Hepatocyte (in vitro differentiated cells): ENCODE measurements around the gene BRS3. TPM values are rescaled to one million over a fixed set of nuclear protein-coding genes. Genes with fewer than 3 reads are reported as not detected.

Experiments used
- DNase-seq: peaks from one replicate; pipeline ENCODE4 v3.0.0-alpha.2; 2016; ENCODE audit warnings: low spot score
- H2AFZ ChIP-seq: fragments of 200-600 bp; sonication (generic); 2 replicates; pipeline ENCODE4 v1.6.0; 2016; ENCODE audit warnings: antibody characterized with exemption, mild to moderate bottlenecking
- H3K27ac ChIP-seq: fragments of 200-600 bp; sonication (generic); 2 replicates; pipeline ENCODE4 v1.5.1; 2016; ENCODE audit warnings: mild to moderate bottlenecking
- H3K27me3 ChIP-seq: fragments of 200-600 bp; sonication (generic); 2 replicates; pipeline ENCODE4 v1.6.1; 2016
- H3K36me3 ChIP-seq: fragments of 200-600 bp; sonication (generic); replicated peaks from 2 replicates; pipeline ENCODE4 v1.5.1; 2016; ENCODE audit warnings: low read depth; ENCODE audit not compliant: insufficient read depth
- H3K4me1 ChIP-seq: fragments of 200-600 bp; sonication (generic); 2 replicates; pipeline ENCODE4 v1.5.1; 2016; ENCODE audit warnings: mild to moderate bottlenecking, moderate library complexity; ENCODE audit not compliant: insufficient read depth
- H3K4me2 ChIP-seq: fragments of 200-600 bp; sonication (generic); 2 replicates; pipeline ENCODE4 v1.6.0; 2016
- H3K4me3 ChIP-seq: fragments of 200-600 bp; sonication (generic); 2 replicates; pipeline ENCODE4 v1.5.1; 2016; ENCODE audit warnings: mild to moderate bottlenecking
- H3K79me2 ChIP-seq: fragments of 200-600 bp; sonication (generic); 2 replicates; pipeline ENCODE4 v1.6.0; 2017; ENCODE audit warnings: mild to moderate bottlenecking
- H3K9me2 ChIP-seq: fragments of 200-600 bp; sonication (generic); replicated peaks from 2 replicates; pipeline ENCODE4 v1.6.0; 2017; ENCODE audit warnings: mild to moderate bottlenecking; ENCODE audit not compliant: insufficient read depth
- H3K9me3 ChIP-seq: fragments of 200-600 bp; sonication (generic); 2 replicates; pipeline ENCODE4 v1.5.1; 2016; ENCODE audit warnings: low read depth, mild to moderate bottlenecking
- H4K20me1 ChIP-seq: fragments of 200-600 bp; sonication (generic); 2 replicates; pipeline ENCODE4 v1.6.0; 2016; ENCODE audit warnings: mild to moderate bottlenecking; ENCODE audit not compliant: insufficient read depth, poor library complexity, severe bottlenecking
- EZH2 ChIP-seq: fragments of 200-600 bp; sonication (generic); IDR thresholded peaks from 2 replicates; pipeline ENCODE4 v1.6.1; 2016; ENCODE audit warnings: antibody characterized with exemption, mild to moderate bottlenecking, borderline replicate concordance
- EZH2phosphoT487 ChIP-seq: fragments of 200-600 bp; sonication (generic); IDR thresholded peaks from one replicate; pipeline ENCODE4 v1.6.1; 2018; ENCODE audit warnings: antibody characterized with exemption, mild to moderate bottlenecking, low read depth, moderate library complexity; ENCODE audit not compliant: unreplicated experiment, severe bottlenecking
- WGBS: methylation state at CpG from one replicate; pipeline ENCODE4 v1.1.6; 2016; ENCODE audit warnings: low lambda C conversion rate; ENCODE audit errors: missing lambda C conversion rate; 5-methylcytosine and 5-hydroxymethylcytosine counted together
- polyA plus RNA-seq: library from polyadenylated mRNA; unstranded; fragments of >200 nt; fragmentation: Nextera tagmentation; extraction: Ambion mirVana; gene quantifications from 2 replicates; pipeline ENCODE4 v1.2.1, GENCODE V29; 2016
- total RNA-seq: library from RNA; depleted of rRNA; stranded (reverse); fragments of >200 nt; gene quantifications from 2 replicates; pipeline ENCODE4 v1.2.3, GENCODE V29; 2014
- TF ChIP-seq, protein P1 (sequence below): fragments of 200-600 bp; sonication (generic); IDR thresholded peaks from 2 replicates; pipeline ENCODE4 v1.5.1; 2016; ENCODE audit warnings: antibody characterized with exemption, mild to moderate bottlenecking; ENCODE audit not compliant: poor library complexity

The BRS3 gene
- total and polyA plus RNA-seq, 2 experiments from 2014 or later = not detected

DNA sequence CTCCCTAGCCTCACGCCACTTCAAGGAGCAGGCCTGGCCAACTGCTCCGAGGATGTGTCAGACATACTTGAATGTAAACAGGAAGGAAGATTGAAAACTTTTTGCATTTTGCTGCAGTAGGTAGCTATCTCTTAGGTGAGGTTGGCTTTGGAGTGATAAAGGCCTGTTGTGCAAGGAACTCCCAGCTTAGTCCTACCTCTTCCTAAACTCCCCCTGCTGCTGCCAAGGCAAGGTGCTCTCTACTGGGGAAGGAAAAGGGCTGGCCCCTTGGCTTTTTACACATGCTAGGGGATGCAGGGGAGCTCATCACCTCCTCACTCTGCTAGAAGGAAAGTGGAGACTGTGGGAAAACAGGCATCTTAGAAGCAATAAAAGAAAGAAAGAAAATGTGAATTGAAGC lies 10.7 kb upstream of the BRS3 start:
- no peak overlapping the region for H3K4me3 ChIP-seq
- no peak overlapping the region for H2AFZ ChIP-seq

DNA sequence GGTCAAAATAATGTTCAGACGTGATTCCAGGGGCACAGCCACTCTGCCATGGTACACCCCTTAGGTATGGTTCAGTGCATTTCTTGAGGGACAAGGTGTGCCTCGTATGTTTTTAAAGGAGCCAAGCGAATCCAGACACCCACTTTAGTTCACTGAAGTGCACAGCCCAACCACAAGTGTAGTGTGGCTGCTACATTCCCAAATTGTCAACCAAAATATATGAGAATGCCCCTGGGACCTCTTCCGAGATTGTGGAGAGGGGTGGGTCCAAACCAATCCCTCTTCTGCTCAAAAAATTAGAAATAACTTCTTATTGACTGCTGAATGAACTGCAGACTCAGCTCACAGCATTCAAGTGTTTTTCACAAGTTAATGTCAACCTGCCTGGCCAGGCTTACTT lies 7.4 kb upstream of the BRS3 start:
- TF ChIP-seq, protein P1, sequence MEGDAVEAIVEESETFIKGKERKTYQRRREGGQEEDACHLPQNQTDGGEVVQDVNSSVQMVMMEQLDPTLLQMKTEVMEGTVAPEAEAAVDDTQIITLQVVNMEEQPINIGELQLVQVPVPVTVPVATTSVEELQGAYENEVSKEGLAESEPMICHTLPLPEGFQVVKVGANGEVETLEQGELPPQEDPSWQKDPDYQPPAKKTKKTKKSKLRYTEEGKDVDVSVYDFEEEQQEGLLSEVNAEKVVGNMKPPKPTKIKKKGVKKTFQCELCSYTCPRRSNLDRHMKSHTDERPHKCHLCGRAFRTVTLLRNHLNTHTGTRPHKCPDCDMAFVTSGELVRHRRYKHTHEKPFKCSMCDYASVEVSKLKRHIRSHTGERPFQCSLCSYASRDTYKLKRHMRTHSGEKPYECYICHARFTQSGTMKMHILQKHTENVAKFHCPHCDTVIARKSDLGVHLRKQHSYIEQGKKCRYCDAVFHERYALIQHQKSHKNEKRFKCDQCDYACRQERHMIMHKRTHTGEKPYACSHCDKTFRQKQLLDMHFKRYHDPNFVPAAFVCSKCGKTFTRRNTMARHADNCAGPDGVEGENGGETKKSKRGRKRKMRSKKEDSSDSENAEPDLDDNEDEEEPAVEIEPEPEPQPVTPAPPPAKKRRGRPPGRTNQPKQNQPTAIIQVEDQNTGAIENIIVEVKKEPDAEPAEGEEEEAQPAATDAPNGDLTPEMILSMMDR = no peak
- TF ChIP-seq EZH2 = no peak
- no peak for TF ChIP-seq EZH2phosphoT487
- Histone ChIP-seq H3K36me3 (no peaks in the 10 kb centered on the region), H3K4me3 (no peak overlapping the region), H3K27ac (no peak overlapping the region), H3K4me1 (no peaks in the 10 kb centered on the region), H2AFZ (no peak overlapping the region), H4K20me1 (no peaks in the 10 kb centered on the region), H3K79me2 (no peaks in the 10 kb centered on the region), H3K9me2 (no peaks in the 10 kb centered on the region), H3K27me3 (no peaks in the 10 kb centered on the region), H3K9me3 (no peaks in the 10 kb centered on the region), H3K4me2 (no peak overlapping the region)
- no peak for DNase-seq
- 48% methylated on average over 4 of the region's 4 CpGs for WGBS

More for the DNA sequence above, 10.7 kb upstream of the BRS3 start:
- TF ChIP-seq EZH2phosphoT487 (no peak), EZH2 (no peak)
- no peaks in the 10 kb centered on the region for H3K9me3 ChIP-seq
- H4K20me1 ChIP-seq = no peaks in the 10 kb centered on the region
- H3K27me3 ChIP-seq = no peaks in the 10 kb centered on the region
- DNase-seq = no peak
- H3K4me1 ChIP-seq = no peaks in the 10 kb centered on the region
- no peak overlapping the region for H3K27ac ChIP-seq
- no peaks in the 10 kb centered on the region for H3K36me3 ChIP-seq
- no peak overlapping the region for H3K4me2 ChIP-seq
- H3K79me2 ChIP-seq = no peaks in the 10 kb centered on the region
- WGBS = 74% methylated on average over 2 of the region's 2 CpGs
- no peaks in the 10 kb centered on the region for H3K9me2 ChIP-seq

DNA sequence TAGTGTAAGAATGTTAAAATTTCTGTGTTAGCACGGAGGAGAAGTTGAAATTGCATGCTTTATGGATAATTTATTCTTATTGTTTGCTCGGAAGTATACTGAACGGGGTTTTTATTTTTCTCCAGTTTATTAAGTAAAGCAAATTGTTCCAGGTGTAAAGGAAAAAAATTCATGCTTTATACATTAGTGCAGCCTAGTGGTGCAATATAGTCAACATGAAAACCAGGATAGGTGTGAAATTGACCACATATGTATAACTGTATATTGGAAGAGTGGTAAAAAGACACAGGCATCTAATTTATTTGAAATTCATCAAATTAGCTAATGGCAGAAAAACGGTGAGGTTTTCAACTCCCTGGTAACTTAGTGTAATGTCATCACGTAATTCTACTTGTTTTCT lies 959 bp downstream of the BRS3 start:
- no peaks in the 10 kb centered on the region for H3K4me1 ChIP-seq
- no peaks in the 10 kb centered on the region for H3K36me3 ChIP-seq
- no peaks in the 10 kb centered on the region for H3K79me2 ChIP-seq
- no peak overlapping the region for H3K4me2 ChIP-seq
- no peak overlapping the region for H3K27ac ChIP-seq
- no peaks in the 10 kb centered on the region for H3K9me3 ChIP-seq
- no peaks in the 10 kb centered on the region for H3K9me2 ChIP-seq
- no peak overlapping the region for H2AFZ ChIP-seq
- 51% methylated on average over 5 of the region's 5 CpGs for WGBS
- no peaks in the 10 kb centered on the region for H4K20me1 ChIP-seq
- H3K4me3 ChIP-seq = no peak overlapping the region
- DNase-seq = no peak
- peaks cover 12% of the 10 kb centered on the region for H3K27me3 ChIP-seq
- TF ChIP-seq EZH2phosphoT487 (no peak), EZH2 (no peak)

DNA sequence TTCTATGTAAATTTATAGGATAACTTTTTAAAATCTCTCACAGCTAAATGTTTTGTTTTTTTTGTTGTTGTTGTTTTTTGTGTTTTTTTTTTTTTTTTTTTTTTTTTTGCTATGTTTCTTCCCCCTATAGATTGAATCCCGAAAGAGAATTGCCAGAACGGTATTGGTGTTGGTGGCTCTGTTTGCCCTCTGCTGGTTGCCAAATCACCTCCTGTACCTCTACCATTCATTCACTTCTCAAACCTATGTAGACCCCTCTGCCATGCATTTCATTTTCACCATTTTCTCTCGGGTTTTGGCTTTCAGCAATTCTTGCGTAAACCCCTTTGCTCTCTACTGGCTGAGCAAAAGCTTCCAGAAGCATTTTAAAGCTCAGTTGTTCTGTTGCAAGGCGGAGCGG lies 4.1 kb downstream of the BRS3 start:
- Histone ChIP-seq H3K4me3 (no peak overlapping the region), H3K9me2 (no peaks in the 10 kb centered on the region), H4K20me1 (no peaks in the 10 kb centered on the region), H2AFZ (no peak overlapping the region), H3K9me3 (no peaks in the 10 kb centered on the region), H3K79me2 (no peaks in the 10 kb centered on the region), H3K4me1 (no peaks in the 10 kb centered on the region), H3K27me3 (peaks cover 12% of the 10 kb centered on the region), H3K27ac (no peak overlapping the region), H3K4me2 (no peak overlapping the region), H3K36me3 (no peaks in the 10 kb centered on the region)
- 67% methylated on average over 6 of the region's 6 CpGs for WGBS
- TF ChIP-seq EZH2phosphoT487 (no peak), EZH2 (no peak)
- TF ChIP-seq, protein P1 = no peak
- no peak for DNase-seq
